Stimulated activated CD4-positive, alpha-beta T cell treated with anti-CD3 and anti-CD28 coated beads, Interleukin-4, amount 100 ng/mL, for 24 hours (primary cell): ENCODE results near the gene PRSS1.
A peak's percentile ranks its signal among the peaks of the same experiment; 100 is the strongest.
"Not testable (repeated sequence)": the region's sequence is repeated elsewhere in the genome, so short reads cannot be mapped to it uniquely, and the experiment has no call there.

Source experiments
- DNase-seq: peaks from one replicate; pipeline ENCODE4 v3.0.0-alpha.2; 2020

The PRSS1 gene

GRCh38 chr7:142749218-142749993 is at the start of gene PRSS1:
Gene PRSS1, plus strand, starts transcription at chr7:142749472. Its CDS starts 13 bp downstream, at chr7:142749485.
- DNase-seq = no peak

DNA sequence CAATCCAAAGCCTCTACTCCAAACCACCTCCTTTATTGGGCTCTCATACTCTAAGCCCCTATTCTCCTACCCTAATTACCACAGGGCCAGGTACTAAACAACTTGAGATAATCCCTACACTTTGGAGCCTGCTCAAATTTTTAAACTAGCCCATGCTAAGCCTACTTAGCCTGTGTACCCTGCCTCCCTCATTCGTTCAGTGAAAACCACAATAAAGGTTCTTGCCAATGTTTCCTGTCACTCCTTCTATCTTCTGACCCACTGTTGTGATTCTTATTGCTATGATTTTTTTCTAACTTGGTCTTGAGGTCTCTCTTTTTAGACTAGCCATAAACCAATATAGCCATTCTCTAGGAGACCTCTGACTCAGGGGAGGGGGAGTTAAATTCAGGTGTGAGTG is 48.3 kb upstream of the PRSS1 start:
- not testable (repeated sequence) for DNase-seq

GRCh38 chr7:142703655-142704305 is 45.5 kb upstream of the PRSS1 start:
- DNase-seq = no peak

DNA sequence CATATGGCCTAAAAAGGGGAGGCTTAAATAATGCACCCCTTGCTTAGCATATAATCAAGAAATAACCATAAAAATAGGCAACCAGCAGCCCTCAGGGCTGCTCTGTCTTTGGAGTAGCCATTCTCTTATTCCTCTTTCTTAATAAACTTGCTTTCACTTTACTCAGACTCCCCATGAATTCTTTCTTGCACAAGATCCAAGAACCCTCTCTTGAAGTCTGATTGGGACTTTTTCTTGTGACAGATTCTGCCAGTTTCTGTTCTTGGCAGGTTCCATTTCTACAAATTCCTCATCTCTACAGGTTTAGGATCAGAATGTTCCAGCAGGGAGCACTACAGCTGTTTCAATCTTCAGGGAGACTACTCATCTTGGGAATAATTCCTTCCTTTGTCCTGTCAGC is 40.5 kb upstream of the PRSS1 start:
- DNase-seq = not testable (repeated sequence)

DNA sequence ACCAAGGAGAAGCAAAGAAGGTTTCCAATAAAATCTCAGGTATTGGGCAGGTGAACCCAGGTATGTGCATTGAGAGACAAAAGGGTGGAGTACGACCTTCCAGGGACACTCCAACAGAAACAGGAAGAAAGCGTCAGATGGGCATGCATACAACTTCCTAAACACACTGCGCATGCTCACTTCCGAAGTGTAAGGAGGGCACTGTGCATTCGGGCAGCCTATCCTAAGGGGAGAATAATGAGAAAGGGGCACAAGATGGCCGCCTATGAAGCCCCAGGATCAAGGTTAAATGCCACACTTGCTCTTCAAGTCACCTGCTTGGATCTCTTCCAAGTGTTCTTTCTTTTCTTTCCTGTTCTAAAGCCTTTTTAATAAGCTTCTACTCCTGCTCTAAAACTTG is 39.4 kb upstream of the PRSS1 start:
- DNase-seq = no peak

DNA sequence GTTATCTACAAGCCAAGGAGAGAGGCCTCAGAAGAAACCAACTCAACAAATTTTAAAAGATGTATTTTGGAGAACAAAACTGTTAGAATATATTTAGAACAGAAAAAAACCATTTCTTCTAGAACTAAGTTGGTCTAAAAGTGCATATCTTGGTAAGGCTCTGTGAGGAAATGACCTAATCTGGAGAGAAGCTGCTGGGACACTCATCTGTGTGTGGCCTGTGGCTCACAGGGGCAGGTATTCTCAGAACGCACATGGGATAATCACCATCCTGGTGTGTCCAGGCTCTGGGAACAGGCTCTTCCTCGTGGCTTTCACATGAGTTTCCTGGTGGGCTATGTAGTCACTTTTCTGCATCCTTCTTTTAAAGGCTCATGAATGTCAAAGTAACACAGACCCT is 38.1 kb upstream of the PRSS1 start:
- DNase-seq = no peak

GRCh38 chr7:142711746-142712616 is 37.3 kb upstream of the PRSS1 start:
- DNase-seq = peak; percentile 27

DNA sequence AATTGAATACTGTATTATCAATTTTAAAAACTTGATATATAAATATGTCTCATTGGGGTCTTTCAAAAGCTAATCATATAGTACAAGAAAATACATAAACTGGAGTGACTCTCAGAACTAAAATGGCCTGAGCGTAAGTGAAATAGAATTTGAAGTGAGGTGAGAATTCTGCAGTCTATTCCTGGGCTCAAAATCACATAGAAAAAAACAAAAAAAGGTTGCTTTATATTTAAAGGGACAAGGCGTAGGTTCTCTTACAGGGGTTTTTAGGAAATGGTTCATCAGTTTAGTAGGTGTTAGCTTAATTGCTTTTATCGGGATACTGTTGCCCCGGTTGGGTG is 36.7 kb upstream of the PRSS1 start:
- no peak for DNase-seq

DNA sequence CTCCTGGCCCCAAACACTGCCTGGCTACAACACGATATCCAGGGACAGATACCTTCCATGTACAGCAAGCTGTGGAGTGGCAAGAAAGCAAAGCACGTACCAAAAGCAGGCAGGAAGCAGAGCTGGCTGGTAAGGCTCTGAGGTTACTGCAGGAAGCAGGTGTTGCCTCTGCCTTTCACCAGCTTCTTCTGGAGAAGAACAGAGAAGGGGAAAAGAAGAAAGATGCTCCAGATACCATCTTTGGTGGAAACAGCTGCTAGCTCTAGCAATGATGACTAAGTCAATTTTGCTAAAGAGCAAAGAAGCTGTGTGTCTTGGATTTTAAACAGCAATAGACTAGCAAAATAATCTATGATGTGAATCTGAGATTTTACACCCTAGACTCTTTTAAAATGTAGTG is 34.9 kb upstream of the PRSS1 start:
- DNase-seq = peak; percentile 7

DNA sequence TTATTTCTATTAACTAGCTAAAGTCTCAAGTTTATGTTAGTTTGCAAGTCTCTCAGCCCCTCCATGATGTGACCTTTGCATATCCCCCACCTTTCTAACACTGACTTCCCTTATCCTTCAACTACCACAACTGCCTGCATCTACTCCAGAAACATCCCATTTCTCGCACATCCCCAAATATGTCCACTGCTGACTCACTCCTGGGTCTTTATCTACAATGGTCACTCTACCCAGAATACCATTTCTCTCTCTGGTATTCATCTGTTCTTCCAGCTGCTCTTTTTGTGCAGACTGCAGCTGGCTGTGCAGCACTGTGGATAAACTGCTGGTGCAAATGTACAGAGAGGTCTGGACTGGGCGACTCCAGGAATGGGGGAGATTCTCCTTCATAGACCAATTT is 32.7 kb upstream of the PRSS1 start:
- no peak for DNase-seq

DNA sequence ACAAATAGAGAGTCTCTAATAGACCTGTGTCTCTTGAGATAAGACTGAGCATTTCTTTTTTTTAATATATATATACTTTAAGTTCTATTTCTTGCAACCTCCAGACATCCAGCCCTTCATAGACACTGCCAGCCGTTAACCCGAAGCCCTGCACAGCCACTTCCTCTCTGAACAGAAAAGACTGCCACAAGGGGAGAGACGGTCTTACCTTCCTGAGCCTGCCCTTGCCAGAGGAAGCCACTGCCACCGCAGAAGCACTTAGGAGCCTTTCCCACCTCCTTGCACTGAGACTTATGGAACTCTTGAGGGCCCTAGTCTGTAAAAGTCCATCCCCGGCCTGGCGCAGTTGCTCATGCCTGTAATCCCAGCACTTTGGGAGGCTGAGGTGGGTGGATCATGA is 31.8 kb upstream of the PRSS1 start:
- DNase-seq = no peak

DNA sequence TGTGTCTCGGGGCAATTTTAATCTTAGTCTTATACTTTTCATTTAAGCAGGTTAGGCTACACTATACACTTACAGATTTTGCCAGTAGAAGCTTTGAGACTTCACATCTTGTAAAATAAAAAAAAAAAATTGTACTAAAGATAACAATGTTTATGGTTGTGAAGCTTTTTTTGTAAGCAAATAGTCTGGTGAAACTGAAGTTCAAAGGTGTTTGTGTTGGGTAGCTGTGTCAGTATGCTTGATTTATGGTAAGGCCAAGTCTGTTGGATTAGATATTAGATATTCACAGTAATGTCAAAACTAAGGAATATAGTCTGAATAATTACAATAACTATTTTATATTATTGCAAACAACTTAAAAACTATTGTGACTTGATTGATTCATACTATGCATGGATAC is 31.0 kb upstream of the PRSS1 start:
- no peak for DNase-seq

DNA sequence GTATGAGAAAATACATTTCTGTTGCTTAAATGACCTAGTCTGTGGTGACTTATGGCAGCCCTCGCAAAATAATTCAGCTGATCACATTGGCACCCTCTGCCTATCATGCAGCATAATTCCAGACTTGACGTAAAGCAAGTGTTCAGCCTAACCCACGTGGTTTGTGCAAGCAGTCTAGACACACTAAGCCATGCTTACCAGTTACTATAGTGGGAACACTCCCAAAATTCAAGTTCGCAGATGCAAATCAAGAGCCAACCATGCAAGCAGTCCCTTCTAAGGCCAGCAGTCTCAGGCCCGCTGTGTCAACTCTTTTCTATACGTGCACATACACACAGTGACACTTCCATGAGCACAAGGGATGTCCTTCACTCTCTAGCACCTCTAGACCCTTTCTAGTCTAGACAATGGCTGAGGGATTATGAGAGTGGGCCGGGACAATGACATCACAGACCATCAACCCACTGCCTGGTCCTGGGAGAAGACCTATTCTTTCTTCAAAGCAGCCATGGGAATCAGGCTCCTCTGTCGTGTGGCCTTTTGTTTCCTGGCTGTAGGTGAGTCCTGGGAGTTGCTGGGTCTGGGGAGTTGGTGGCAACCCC is 29.0 kb upstream of the PRSS1 start:
- no peak for DNase-seq

DNA sequence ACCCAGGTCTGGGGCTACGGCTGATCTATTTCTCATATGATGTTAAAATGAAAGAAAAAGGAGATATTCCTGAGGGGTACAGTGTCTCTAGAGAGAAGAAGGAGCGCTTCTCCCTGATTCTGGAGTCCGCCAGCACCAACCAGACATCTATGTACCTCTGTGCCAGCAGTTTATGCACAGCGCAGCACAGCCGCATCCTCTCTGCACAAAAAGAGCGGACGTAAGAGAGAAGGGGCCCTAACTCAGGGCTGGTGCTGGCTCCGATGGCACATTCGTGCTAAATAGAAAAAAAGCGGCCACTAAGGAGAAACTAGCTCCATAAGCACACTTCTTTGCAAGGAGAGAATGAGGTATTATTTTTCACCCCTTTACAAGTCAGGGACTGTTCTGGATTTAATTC is 28.3 kb upstream of the PRSS1 start:
- no peak for DNase-seq

GRCh38 chr7:142722248-142722794 is 27.0 kb upstream of the PRSS1 start:
- DNase-seq = no peak

DNA sequence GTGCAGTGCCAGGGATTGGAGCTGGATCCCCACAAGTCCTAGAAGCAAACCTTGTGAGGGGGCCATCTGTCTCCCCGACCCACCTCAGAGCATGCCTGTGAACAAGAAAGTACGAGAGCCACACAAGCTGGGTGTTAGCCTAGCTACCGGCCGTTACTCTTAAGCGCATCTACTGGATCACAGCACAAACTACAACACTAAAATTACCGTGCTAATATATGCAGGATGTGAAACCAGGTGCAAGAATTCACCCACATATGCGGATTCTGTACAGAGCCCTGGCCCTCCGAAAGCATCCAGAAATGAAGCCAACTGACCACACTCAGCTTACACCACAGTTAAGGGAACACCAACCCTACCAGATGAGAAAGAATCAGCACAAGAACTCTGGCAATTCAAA is 16.0 kb upstream of the PRSS1 start:
- DNase-seq = no peak

DNA sequence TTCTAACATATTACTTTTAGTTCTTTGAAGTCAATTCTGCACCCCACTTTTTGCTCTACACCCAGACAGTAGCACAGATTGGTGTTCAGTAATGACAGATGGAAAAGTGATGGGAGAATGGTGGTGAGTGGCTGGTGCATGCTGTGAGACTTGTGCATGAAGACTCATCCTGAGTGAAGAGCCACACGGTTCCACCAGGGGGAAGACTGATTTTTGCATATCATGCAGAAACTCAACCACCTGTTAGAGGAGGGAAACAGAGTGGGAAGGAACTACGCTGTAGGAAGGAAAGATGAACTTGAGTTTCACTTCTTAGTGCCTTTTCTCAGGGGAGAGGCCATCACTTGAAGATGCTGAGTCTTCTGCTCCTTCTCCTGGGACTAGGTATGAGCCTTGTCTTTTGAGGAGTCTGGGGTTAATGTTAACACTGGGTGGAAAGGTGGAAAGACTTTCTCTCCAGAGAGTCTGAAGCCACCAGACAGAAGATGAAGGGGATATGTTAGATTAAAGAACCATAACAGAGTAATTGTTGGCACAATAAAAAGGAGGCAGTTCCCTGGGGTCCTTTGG is 9.3 kb upstream of the PRSS1 start:
- DNase-seq = no peak

DNA sequence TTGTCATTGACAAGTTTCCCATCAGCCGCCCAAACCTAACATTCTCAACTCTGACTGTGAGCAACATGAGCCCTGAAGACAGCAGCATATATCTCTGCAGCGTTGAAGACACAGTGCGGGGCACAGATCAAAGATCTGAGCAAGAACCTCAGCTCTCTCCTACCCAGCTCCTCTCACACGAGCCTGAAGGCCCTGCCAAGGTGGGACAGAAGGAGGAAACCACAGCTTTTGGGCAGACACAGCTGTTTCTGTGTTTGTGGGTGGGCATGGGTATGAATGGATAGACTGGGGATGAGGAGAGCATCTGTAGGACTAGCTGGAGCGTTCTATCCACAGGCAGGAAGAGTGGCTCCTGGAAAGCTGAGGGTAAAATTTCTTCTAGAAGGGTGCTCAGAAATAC is 8.5 kb upstream of the PRSS1 start:
- no peak for DNase-seq

GRCh38 chr7:142741932-142742331 is 7.3 kb upstream of the PRSS1 start:
- DNase-seq = not testable (repeated sequence)

GRCh38 chr7:142745091-142745635 is 4.1 kb upstream of the PRSS1 start:
- DNase-seq = no peak

GRCh38 chr7:142745745-142746144 is 3.5 kb upstream of the PRSS1 start:
- no peak for DNase-seq

DNA sequence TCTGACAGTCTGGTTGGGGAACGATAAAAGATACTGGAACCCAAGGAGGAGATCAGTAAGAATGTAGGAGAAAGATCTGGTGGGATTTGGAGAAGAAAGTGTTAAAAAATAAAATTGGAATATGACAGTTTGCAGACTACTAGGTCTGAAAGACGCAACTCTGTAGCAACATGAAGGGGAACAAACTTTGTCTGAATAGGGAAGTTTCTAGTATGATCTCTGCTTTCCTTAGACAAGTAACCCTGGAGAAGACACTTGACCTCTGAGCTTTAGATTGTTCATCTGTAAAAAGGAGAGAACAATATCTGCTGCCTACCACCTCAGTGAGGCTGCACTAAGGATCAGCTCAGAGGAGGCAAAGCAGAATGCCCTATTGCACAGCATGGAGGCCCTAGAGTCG is 3.0 kb upstream of the PRSS1 start:
- DNase-seq = no peak
